KG1 (cell line): Measurements from ENCODE around the gene VSIG10L2.
"Not testable (repeated sequence)": the region's sequence is repeated elsewhere in the genome, so short reads cannot be mapped to it uniquely, and the experiment has no call there.

Experiments
- DNase-seq: peaks from one replicate; lab custom pipeline; 2025; lab: John Stamatoyannopoulos, UW

Gene VSIG10L2

DNA sequence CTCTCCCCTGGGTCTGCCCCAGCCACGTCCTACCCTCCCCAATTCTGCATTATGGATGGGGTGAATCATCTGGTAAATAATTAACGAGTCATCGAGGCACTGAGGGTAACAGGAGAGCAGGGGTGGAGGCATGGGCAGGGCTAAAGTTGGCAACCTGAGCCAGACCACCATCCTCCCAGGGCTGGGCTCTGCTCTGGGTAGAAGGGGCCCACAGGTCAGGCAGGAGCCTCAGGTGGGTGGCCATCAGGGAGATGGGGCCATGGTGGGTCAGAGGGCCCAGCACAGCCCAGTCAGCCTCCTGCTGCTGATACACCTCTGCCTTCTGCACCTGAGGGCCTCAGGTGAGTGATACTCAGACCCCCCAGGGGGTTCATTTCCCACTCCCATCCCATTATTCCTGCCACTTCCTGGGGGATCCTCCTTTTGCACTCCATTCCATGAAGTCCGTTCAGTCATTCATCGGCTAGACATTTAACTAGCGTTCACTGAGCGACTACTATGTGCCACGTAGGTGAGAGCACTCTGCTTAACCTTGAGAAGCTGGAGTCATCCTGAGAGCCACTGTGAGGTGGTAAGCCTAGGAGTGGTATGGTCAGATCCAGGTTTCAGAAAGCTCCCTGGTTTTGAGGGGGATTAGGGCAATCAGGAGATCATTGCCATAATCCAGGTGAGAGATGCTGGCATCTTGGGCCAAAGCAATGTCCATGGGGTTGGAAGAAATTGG is at the start of gene VSIG10L2:
VSIG10L2 (plus strand) TSS at position 248 of the 724 bp plus-strand sequence; CDS start at position 260, 12 bp downstream.
- DNase-seq, result no peak

DNA sequence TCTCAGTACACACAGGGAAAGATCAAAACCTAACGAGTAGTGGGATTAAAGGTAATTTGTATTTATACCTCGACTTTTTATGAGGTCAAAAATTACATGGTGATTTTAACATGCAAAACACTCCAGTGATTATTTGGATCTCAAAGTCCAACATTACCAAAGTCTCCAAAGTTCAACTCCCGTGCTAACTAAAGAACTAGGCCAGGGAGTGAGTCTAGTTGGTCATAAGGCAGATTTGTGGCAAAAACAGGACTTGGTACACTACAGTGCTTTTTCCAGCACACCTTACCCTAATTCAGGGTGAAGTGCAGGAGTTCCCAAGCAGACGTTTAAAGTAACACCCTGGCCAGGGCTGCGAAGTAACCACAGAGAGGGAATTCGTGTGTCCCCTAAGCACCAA is 44.0 kb upstream of the VSIG10L2 start:
- DNase-seq, result no peak

DNA sequence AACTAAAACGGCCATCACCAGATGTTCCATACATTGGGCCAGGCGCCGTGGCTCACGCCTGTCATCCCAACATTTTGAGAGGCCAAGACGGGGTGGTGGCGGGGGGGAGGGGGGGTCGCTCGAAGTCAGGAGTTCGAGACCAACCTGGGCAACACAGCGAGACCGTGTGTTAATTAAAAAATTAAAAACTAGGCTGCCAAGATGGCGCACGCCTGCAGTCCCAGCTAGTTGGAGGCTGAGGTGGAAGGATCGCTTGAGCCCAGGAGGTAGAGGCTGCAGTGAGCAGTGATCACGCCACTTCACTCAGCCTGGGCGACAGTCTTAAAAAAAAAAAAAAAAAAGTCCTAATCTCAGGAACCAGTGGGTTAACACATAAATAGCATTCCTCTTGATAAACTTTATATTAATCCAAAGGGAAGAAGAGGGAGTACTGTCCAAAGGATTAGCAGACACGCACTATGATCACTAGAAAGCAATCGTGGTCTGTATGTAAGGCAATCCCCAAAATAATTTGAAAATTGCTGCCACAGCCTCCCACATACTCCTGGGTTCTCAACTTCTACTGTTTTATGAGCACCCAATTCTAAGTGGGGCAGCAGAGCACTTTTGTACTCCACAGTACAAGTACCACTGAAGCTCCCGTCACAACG is 43.4 kb upstream of the VSIG10L2 start:
- no peak for DNase-seq

- DNase-seq, result peak; percentile 70
Measured at GRCh38 chr11:125902927-125903710, 42.7 kb upstream of the VSIG10L2 start, which contains the start of gene PUS3. TSS of gene PUS3 (minus strand) at chr11:125903206. CDS start at chr11:125896284, 6,922 bp downstream.

DNA sequence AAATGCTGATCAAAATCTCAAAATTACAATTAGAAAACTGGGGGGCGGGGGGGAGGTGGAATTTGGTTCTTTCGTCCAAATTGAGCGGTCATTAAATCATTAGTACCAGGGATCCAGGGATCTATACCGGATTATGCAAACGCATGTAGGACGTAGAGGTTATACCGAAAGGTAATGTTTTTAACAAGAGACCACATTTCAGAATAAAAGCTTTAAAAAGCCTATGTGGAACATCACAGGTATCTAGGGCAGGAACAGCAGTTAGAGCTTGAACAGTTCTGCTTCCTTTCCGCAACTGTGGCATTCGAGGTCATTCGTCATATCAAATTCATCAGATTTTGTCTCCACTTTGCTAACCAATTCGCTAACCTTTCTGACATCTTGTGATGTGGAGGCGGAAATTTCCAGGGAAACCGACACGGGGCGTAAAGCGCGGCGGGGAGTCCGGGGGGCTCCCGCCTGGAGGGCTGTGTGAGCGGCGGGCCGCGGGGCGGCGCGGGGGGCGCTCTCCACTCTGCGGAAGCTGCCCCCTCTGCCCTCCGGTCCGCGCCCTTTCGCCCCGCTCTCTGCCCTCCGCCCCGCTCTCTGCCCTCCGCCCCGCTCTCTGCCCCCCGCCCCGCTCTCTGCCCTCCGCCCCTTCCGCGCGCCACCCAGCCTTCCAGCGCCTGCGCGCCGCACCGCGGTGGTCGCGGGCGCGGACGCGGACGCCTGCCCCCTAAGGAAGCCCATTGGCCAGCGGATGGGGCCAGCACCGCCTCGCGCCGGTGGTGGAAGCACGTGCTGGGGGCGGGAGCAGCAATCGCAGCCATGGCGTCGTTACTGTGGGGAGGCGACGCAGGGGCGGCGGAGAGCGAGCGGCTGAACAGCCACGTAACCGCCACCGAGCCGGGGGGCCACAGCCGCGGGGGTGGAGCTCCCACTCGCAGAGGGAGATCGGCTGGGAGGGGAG is 41.9 kb upstream of the VSIG10L2 start, which contains the start of gene DDX25:
DDX25 (plus strand) TSS at position 798 of the 949 bp plus-strand sequence; CDS start at position 808, 10 bp downstream.
- DNase-seq, result no peak

GRCh38 chr11:125904678-125905077 is 41.2 kb upstream of the VSIG10L2 start:
- no peak for DNase-seq

- DNase-seq, result no peak
Measured at GRCh38 chr11:125910226-125910849, 35.5 kb upstream of the VSIG10L2 start.

- DNase-seq, result not testable (repeated sequence)
Measured at GRCh38 chr11:125914601-125915000, 31.2 kb upstream of the VSIG10L2 start.

- no peak for DNase-seq
Measured at GRCh38 chr11:125916683-125917347, 29.0 kb upstream of the VSIG10L2 start.

GRCh38 chr11:125918140-125918840 is 27.6 kb upstream of the VSIG10L2 start:
- DNase-seq, result no peak

DNA sequence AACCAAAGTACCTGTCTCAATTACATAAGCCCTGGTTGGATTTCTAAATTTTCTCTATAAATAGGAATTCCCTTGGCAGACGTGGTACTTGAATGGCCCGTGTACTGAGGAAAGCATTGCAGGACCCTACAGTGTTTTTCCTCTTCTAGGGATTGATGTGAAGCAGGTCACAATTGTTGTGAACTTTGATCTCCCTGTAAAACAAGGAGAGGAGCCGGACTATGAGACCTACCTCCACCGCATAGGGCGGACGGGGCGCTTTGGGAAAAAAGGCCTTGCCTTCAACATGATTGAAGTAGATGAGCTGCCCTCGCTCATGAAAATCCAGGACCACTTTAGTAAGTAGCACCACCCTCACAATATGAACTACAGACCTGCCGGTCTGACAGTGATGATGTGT is 24.8 kb upstream of the VSIG10L2 start:
- DNase-seq, result no peak

- DNase-seq, result no peak
Measured at GRCh38 chr11:125922156-125922555, 23.7 kb upstream of the VSIG10L2 start.

GRCh38 chr11:125923012-125923579 is 22.7 kb upstream of the VSIG10L2 start:
- DNase-seq, result peak; percentile 49

DNA sequence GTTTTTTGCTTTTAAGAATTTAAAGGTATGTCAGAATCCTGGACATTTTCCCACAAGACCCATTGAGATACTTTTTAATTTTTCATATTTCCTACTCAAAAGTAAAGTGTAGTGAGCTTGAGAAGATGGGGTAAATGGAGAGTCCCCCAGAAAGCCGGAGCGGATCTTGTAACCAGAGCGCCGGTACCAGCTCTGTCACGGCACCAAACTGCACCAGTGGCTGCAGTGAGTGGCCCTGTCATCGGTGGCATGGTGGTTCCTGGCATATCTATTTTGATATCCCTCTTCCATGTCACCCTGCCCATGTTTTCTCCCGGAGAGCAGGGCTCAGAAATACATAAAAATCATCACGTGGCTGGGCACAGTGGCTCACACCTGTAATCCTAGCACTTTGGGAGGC is 22.2 kb upstream of the VSIG10L2 start:
- DNase-seq, result no peak

DNA sequence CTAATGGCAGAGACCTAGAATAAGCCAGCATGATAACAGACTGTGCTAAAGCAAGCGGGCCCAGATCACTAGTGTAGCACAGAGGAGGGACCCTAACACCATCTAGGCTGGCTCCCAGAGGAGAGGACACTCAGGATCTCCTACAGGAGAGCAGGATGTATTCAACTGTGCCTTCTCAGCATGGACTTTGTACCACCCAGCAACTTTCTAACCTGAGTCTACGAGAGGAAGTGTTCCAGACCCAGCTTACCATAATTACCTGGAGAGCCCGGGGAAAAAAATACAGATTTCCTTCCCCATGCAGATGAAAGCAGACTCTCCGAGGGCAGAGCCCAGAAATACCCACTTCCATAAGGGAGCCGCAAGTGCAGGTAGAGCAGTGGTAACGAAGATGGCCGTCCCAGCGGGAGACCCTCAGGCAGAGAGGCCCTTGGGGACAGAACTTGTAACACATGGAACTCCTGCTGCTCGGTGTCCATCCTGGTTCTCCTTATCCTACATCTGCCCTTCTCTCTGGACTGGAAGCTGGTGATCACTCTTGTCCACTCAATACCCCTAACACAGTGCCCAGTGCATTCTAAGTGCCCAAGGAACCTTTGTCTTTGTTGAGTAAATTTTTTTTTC is 21.3 kb upstream of the VSIG10L2 start:
- no peak for DNase-seq

DNA sequence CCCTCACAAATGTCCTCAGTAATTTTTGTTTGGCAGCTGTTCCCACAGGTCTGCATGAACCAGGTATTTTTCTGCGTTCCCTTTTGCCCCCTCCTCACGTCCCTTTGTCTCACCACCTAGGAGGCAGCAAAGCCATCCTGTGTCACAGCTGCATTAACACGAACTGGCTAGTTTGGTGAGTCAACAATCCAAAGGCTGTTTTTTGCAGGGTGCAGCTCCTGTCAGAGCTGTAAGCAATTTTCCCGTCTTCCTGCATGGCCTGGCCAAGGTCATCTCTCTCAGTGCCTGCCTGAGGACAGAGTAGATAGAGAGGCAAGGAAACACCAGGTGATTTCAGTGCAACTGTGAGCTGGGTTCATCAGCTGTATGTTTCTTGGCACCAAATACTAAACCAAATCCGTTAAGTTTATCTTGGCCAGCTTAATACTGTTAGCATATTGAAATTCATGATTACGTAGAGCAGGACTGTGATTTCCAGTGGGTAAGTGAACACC is 20.6 kb upstream of the VSIG10L2 start:
- DNase-seq, result no peak

DNA sequence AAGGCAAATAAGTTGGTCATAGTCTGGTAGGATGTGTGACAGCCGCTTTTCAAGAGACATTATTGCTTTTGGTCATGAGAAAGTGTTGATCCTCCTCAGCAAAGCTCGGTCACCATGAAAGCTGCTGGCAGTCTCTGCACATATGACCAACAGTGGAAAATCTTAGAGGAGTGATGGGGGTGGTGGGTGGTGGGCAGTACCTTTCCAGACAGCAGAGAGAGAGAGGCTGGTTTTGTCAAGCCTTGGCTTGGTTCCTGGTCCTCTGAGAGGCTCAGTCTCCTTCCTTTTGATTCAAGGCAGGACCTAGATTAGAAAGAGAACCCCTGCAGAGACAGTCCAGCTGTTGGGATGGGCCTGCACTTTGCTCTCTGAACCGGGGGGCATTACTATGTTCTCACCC is 20.0 kb upstream of the VSIG10L2 start:
- no peak for DNase-seq

- no peak for DNase-seq
Measured at GRCh38 chr11:125926682-125927081, 19.2 kb upstream of the VSIG10L2 start.
